ENCODE data around the gene NKG7.

The NKG7 gene

DNA sequence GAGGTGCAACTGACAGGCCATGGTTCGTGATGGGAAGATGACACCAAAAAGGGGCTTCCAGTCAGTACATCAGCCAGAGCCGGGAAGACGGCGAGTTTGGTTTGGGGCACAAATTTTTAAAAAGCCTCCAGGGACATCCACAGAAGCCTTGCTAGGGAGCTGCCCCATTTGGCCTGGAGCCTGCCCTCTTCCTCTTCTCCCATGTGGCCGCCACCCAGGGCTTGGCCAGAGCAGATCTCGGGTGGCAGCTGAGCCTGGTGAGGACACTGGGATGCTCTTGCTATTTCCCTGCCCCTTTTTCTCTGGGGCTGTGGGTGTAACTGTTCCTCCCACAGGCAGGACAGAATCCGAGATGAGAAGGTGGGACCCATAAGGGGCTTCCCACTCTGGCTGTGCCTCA lies 14.5 kb downstream of the NKG7 start:
- peaks cover 23% of the 10 kb centered on the region for H3K4me1 ChIP-seq (ENCODE audit: control insufficient read depth, insufficient read depth, low read length)
- no peaks in the 10 kb centered on the region for H3K9me3 ChIP-seq (ENCODE audit: control insufficient read depth in 2 of 2, low read length in 2 of 2)
- no peak overlapping the region for H3K27ac ChIP-seq (ENCODE audit: low read length)
- no peak overlapping the region for H3K9ac ChIP-seq (ENCODE audit: low read length in 2 of 2)
- H3K36me3 ChIP-seq (ENCODE audit: control insufficient read depth in 2 of 2, insufficient read depth in 2 of 2, low read length in 2 of 2): peaks cover 0 to 2% of the 10 kb centered on the region in 2 donors
- H3K27me3 ChIP-seq (ENCODE audit: control insufficient read depth in 1 of 2, insufficient read depth in 2 of 2, low read length in 2 of 2): no peaks in the 10 kb centered on the region
- no peak overlapping the region for H3K4me3 ChIP-seq (ENCODE audit: low read length in 2 of 2)

DNA sequence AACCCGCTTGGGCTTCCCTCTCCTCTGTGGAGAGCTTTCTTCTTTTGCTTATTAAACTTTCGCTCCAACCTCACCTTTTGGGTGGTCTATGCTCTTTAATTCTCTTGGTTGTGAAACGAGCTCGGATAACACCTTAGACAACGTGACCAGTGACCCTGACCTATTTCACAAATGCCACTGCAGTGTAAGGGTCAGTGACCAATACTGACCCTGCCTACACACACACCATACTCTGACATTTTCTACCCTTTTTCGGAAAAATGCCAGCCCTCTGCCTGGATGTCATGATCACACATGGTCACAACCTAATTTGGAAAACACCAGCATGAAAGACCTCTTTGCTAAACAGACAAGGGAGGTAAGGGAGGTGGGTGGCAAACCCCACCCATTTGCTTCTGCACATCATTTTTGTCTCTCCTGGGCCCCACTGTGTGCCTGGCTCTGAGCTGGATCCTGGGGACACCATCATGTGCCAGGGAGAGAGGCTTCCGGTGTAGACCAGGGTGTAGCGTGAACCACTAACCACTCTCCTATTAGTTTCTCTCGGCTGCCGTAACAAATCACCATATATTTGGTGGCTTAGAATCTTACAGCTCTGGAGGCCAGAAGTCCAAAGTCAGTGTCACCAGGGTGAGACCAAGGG lies 16.2 kb downstream of the NKG7 start:
- Histone ChIP-seq H3K4me3 (ENCODE audit: low read length in 2 of 2) (no peak overlapping the region), H3K9ac (ENCODE audit: low read length in 2 of 2) (no peak overlapping the region), H3K27me3 (ENCODE audit: control insufficient read depth in 1 of 2, insufficient read depth in 2 of 2, low read length in 2 of 2) (no peaks in the 10 kb centered on the region), H3K36me3 (ENCODE audit: control insufficient read depth in 2 of 2, insufficient read depth in 2 of 2, low read length in 2 of 2) (peaks cover 8 to 16% of the 10 kb centered on the region in 2 donors), H3K27ac (ENCODE audit: low read length) (no peak overlapping the region), H3K4me1 (ENCODE audit: control insufficient read depth, insufficient read depth, low read length) (peaks cover 9% of the 10 kb centered on the region), H3K9me3 (ENCODE audit: control insufficient read depth in 2 of 2, low read length in 2 of 2) (no peaks in the 10 kb centered on the region)

DNA sequence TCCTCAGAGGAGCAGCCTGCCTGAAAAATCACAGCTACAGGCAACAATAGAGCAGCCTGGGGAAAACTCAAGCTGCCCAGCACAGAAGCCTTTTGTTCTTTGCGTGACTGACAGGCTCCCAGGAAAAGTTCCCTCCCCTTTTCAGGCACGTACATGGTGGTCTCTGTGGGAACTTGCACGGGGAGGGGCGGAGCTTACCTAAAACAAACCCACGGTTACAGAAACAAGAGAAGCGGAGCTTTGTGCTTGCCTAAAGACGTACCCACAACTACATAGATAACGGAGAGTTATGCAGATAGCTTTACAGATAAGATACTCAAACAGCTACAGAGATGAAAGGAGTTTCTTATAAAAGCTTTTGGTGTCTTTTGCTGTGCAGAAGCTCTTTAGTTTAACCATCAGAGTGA lies 17.7 kb downstream of the NKG7 start:
- Histone ChIP-seq H3K36me3 (ENCODE audit: control insufficient read depth in 2 of 2, insufficient read depth in 2 of 2, low read length in 2 of 2) (peaks cover 11 to 28% of the 10 kb centered on the region in 2 donors), H3K9me3 (ENCODE audit: control insufficient read depth in 2 of 2, low read length in 2 of 2) (no peaks in the 10 kb centered on the region), H3K9ac (ENCODE audit: low read length in 2 of 2) (no peak overlapping the region), H3K27ac (ENCODE audit: low read length) (no peak overlapping the region), H3K27me3 (ENCODE audit: control insufficient read depth in 1 of 2, insufficient read depth in 2 of 2, low read length in 2 of 2) (no peaks in the 10 kb centered on the region), H3K4me3 (ENCODE audit: low read length in 2 of 2) (no peak overlapping the region), H3K4me1 (ENCODE audit: control insufficient read depth, insufficient read depth, low read length) (peaks cover 4% of the 10 kb centered on the region)

DNA sequence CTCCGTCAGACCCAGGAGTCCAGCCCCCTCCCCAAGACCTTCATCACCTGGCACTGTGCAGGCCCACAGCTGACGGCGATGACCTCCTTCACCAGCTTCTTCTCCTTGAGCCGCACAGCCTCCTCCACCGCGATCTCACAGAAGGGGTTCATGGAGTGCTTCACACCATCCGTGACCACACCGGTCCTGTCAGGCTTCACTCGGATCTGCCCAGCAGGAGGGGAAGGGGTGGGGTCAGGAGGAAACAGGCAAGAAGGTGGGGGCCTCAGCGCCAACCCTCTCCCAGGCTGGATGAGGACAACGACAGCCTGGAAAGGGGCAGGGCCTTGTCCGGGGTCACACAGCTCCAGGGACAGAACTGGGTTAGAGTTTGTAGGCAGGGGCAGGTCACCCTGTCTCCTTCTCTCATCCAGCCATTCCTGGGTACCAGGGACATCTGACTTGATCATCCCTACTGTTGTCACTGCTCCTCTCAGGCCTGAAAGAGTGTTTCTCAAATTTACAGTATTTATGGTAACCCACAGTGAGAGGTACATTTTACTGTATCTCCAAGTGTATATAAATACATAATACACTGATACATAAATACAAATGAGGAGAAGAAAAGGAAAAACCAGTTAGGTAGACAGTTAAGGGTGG lies 18.2 kb downstream of the NKG7 start:
- H3K4me3 ChIP-seq (ENCODE audit: low read length in 2 of 2): no peak overlapping the region
- H3K27ac ChIP-seq (ENCODE audit: low read length): no peak overlapping the region
- H3K9me3 ChIP-seq (ENCODE audit: control insufficient read depth in 2 of 2, low read length in 2 of 2): no peaks in the 10 kb centered on the region
- peaks cover under 1% of the 10 kb centered on the region for H3K4me1 ChIP-seq (ENCODE audit: control insufficient read depth, insufficient read depth, low read length)
- H3K27me3 ChIP-seq (ENCODE audit: control insufficient read depth in 1 of 2, insufficient read depth in 2 of 2, low read length in 2 of 2): no peaks in the 10 kb centered on the region
- H3K9ac ChIP-seq (ENCODE audit: low read length in 2 of 2): peak overlapping the region in 1 of 2 donors; percentile 28
- H3K36me3 ChIP-seq (ENCODE audit: control insufficient read depth in 2 of 2, insufficient read depth in 2 of 2, low read length in 2 of 2): peaks cover 13 to 28% of the 10 kb centered on the region in 2 donors

DNA sequence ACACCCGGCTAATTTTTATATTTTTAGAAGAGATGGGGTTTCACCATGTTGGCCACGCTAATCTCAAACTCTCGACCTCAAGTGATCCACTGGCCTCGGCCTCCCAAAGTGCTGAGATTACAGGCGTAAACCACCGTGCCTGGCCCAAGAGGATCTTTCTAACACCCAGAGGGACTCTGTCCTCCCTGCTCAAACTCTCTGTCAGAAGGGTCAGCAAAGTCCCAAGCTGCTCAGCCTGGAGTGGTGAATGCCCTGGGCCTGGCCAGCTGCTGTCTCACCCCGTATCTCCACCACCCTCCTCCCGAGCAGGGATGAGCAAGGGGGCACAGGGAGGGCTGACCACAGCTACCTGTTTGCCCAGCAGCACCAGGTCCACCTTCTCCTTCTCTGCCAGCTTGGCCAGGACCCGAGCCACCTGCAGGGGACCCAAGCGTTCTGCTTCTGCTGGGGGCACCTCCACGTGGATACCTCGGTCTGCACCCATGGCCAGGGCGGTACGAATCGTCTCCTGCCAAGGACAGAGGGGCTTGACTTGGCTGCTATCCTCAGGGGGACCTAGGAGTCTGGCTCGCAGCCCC lies 19.6 kb downstream of the NKG7 start:
- Histone ChIP-seq H3K4me3 (ENCODE audit: low read length in 2 of 2) (no peak overlapping the region), H3K4me1 (ENCODE audit: control insufficient read depth, insufficient read depth, low read length) (no peaks in the 10 kb centered on the region), H3K27me3 (ENCODE audit: control insufficient read depth in 1 of 2, insufficient read depth in 2 of 2, low read length in 2 of 2) (no peaks in the 10 kb centered on the region), H3K27ac (ENCODE audit: low read length) (no peak overlapping the region), H3K36me3 (ENCODE audit: control insufficient read depth in 2 of 2, insufficient read depth in 2 of 2, low read length in 2 of 2) (peaks cover 13 to 28% of the 10 kb centered on the region in 2 donors), H3K9me3 (ENCODE audit: control insufficient read depth in 2 of 2, low read length in 2 of 2) (no peaks in the 10 kb centered on the region), H3K9ac (ENCODE audit: low read length in 2 of 2) (no peak overlapping the region)

DNA sequence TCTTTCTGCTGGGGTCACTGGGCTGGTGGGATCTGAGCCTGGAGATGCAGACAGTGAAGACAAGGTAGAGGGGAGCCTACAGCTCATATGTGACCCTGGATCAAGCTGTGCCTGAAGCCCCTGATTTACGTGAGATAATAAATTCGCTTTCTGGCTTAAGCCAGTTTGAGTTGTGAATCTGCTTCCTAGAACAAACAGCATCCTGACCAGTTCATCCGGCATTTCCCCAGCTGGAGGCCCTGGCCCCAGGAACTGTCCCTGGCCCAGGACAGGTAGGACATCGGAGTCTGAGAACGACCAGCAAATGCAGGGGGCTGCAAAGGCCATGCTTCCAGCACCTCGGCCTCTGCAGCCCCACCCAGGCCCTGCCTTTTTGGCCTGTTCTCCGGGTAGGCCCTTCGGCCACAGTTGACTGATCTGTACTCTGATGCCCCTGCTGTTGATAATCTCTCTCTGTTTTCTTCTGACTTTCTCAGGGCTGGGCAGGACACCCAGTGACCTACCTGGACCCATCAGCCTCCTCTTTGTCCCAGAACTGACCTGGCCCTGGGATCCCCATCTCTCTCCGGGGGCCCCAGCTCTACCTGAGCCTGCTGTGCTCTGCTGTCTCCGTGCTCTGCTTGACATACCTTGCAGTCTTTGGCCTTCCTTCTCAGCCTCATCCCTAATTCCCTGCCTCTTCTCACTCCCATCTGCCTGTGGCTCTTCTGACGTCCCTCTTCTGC lies 21.0 kb downstream of the NKG7 start:
- H3K9ac ChIP-seq (ENCODE audit: low read length in 2 of 2): no peak overlapping the region
- no peaks in the 10 kb centered on the region for H3K9me3 ChIP-seq (ENCODE audit: control insufficient read depth in 2 of 2, low read length in 2 of 2)
- no peak overlapping the region for H3K4me3 ChIP-seq (ENCODE audit: low read length in 2 of 2)
- peaks cover 13 to 39% of the 10 kb centered on the region in 2 donors for H3K36me3 ChIP-seq (ENCODE audit: control insufficient read depth in 2 of 2, insufficient read depth in 2 of 2, low read length in 2 of 2)
- no peaks in the 10 kb centered on the region for H3K4me1 ChIP-seq (ENCODE audit: control insufficient read depth, insufficient read depth, low read length)
- H3K27me3 ChIP-seq (ENCODE audit: control insufficient read depth in 1 of 2, insufficient read depth in 2 of 2, low read length in 2 of 2): no peaks in the 10 kb centered on the region
- H3K27ac ChIP-seq (ENCODE audit: low read length): no peak overlapping the region

DNA sequence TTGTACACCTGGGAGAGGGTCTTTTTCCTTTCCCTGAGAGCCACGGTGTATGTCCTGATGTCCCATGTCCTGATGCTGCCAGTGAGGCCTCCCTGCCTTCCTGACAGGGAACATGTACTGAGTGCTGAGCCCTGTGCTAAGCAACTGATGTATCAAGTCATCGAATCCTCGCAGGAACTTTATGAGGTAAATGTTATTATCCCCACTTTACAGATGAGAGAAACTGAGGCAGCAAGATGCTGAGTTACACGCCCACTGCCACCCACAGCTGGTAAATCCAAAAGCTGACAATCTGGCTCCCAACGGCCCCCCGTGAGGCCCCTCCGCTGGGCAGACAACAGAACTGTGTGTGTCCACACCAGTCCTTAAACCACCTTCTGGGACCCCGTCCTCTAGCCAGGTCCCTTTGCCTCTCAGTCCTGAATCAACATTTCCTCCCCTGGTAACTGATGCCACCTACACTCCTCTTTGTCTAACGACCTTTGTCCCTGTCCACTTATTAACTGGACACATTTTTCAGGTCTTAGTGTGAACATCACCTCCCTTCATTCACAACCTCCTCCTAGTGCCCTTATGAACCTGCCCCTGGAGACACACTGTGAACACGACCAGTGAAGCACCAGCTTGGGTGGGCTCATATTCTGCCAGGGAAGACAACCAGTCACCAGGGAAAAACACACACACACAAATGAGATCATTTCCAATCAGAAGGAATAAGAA lies 25.1 kb downstream of the NKG7 start:
- H3K36me3 ChIP-seq (ENCODE audit: control insufficient read depth in 2 of 2, insufficient read depth in 2 of 2, low read length in 2 of 2): peaks cover 20 to 48% of the 10 kb centered on the region in 2 donors
- no peak overlapping the region for H3K4me3 ChIP-seq (ENCODE audit: low read length in 2 of 2)
- no peak overlapping the region for H3K9ac ChIP-seq (ENCODE audit: low read length in 2 of 2)
- no peaks in the 10 kb centered on the region for H3K27me3 ChIP-seq (ENCODE audit: control insufficient read depth in 1 of 2, insufficient read depth in 2 of 2, low read length in 2 of 2)
- no peaks in the 10 kb centered on the region for H3K9me3 ChIP-seq (ENCODE audit: control insufficient read depth in 2 of 2, low read length in 2 of 2)
- no peaks in the 10 kb centered on the region for H3K4me1 ChIP-seq (ENCODE audit: control insufficient read depth, insufficient read depth, low read length)
- H3K27ac ChIP-seq (ENCODE audit: low read length): no peak overlapping the region

DNA sequence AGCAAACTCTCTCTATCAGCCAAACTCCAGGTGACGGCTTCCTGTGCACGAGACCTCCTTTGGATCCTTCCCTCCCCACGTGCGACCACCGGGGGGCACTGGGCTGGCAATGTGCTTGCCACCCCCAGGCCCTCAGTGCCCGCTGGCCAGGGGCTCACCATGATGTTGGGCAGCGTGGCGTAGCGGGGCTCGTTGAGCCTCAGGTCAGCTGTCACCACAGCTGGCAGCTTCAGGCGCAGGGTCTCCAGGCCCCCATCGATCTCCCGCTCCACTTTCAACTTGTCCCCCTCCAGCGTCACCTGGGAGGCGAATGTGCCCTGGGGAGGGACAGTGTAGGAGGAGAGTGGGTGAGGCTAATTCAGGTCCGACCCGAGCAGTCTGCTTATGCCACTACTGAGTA lies 25.7 kb downstream of the NKG7 start:
- no peaks in the 10 kb centered on the region for H3K27me3 ChIP-seq (ENCODE audit: control insufficient read depth in 1 of 2, insufficient read depth in 2 of 2, low read length in 2 of 2)
- no peaks in the 10 kb centered on the region for H3K9me3 ChIP-seq (ENCODE audit: control insufficient read depth in 2 of 2, low read length in 2 of 2)
- H3K9ac ChIP-seq (ENCODE audit: low read length in 2 of 2): no peak overlapping the region
- H3K27ac ChIP-seq (ENCODE audit: low read length): no peak overlapping the region
- H3K4me1 ChIP-seq (ENCODE audit: control insufficient read depth, insufficient read depth, low read length): peaks cover 3% of the 10 kb centered on the region
- H3K36me3 ChIP-seq (ENCODE audit: control insufficient read depth in 2 of 2, insufficient read depth in 2 of 2, low read length in 2 of 2): peaks cover 17 to 43% of the 10 kb centered on the region in 2 donors
- no peak overlapping the region for H3K4me3 ChIP-seq (ENCODE audit: low read length in 2 of 2)

DNA sequence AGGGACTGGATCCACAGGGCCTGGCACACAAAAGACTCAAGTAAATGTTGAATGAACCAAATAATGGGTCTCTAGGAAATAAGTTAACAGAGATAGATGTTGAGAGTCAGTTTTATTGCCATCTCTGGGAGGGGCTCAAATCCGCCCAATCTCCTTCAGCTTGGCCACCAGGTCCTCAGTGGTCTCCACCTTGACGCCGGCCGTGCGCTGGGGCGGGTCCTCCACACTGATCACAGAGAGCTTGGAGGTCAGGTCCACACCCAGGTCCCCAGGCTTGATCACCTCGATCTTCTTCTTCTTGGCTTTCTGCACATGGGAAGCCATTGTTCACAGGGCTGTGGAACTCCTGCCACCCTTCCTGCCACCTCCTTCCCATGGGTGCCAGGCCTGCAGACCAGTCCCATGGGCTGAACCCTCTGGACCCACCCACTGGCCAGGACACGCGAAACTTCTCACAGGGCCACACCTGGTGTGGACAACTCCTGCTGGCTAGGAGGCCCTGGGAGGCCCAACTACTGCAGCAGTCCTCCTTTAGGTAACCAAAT lies 27.3 kb downstream of the NKG7 start:
- no peak overlapping the region for H3K27ac ChIP-seq (ENCODE audit: low read length)
- H3K9me3 ChIP-seq (ENCODE audit: control insufficient read depth in 2 of 2, low read length in 2 of 2): no peaks in the 10 kb centered on the region
- H3K36me3 ChIP-seq (ENCODE audit: control insufficient read depth in 2 of 2, insufficient read depth in 2 of 2, low read length in 2 of 2): peaks cover 10 to 30% of the 10 kb centered on the region in 2 donors
- peaks cover 16% of the 10 kb centered on the region for H3K4me1 ChIP-seq (ENCODE audit: control insufficient read depth, insufficient read depth, low read length)
- no peaks in the 10 kb centered on the region for H3K27me3 ChIP-seq (ENCODE audit: control insufficient read depth in 1 of 2, insufficient read depth in 2 of 2, low read length in 2 of 2)
- H3K4me3 ChIP-seq (ENCODE audit: low read length in 2 of 2): no peak overlapping the region
- no peak overlapping the region for H3K9ac ChIP-seq (ENCODE audit: low read length in 2 of 2)
